Upper lobe of left lung (tissue), 4 donors: Measurements from ENCODE around the gene ABHD17A.

ENCODE experiments used
- EP300 ChIP-seq, 4 donors: sonication (generic); formaldehyde crosslinking; IDR thresholded peaks; one replicate each; pipeline ENCODE4 v1.5.1; 2017; ENCODE audit warnings: antibody characterized with exemption in 4 of 4, control low read depth in 2 of 4
- POLR2A ChIP-seq, 4 donors: fragments of 450-650 bp; IDR thresholded peaks; one replicate each; pipeline ENCODE4 v1.5.1; 2016 to 2017; ENCODE audit warnings: antibody characterized with exemption in 4 of 4, mild to moderate bottlenecking in 2 of 4
- POLR2AphosphoS5 ChIP-seq, 2 donors: sonication (generic); formaldehyde crosslinking; IDR thresholded peaks; one replicate each; pipeline ENCODE4 v1.5.1; 2017; ENCODE audit warnings: antibody characterized with exemption in 2 of 2
- TF ChIP-seq, protein P1 (sequence below), 6 experiments: fragments of 450-650 bp in 4 of 6; fragments of 200-600 bp in 2 of 6; sonication (generic) in 2 of 6; IDR thresholded peaks; one replicate each; pipeline ENCODE4 v1.5.1; 2016 to 2019; ENCODE audit warnings: antibody characterized with exemption in 6 of 6

DNA sequence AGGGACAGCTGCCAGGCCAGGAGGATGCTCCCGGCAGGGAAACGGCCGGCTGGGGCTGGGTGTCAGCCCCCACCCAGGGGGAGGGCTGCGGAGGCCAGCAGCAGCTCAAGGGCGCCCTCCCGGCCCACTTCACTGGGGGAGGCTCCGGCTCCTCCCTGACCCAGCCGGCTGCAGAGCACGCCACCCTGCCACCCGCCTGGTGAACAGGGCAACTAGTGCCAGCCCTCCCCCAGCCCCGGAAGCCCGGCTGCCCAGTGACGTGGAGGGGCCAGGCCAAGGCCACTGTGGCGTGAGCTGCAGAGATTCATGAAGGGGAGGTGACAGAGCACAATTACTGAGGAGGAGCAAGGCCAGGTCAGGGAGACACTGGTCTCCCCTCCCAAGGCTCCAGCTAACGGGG is 51.8 kb downstream of the ABHD17A start:
- TF ChIP-seq POLR2A (IDR thresholded peaks at IDR 0.05) = no peak
- TF ChIP-seq, protein P1, sequence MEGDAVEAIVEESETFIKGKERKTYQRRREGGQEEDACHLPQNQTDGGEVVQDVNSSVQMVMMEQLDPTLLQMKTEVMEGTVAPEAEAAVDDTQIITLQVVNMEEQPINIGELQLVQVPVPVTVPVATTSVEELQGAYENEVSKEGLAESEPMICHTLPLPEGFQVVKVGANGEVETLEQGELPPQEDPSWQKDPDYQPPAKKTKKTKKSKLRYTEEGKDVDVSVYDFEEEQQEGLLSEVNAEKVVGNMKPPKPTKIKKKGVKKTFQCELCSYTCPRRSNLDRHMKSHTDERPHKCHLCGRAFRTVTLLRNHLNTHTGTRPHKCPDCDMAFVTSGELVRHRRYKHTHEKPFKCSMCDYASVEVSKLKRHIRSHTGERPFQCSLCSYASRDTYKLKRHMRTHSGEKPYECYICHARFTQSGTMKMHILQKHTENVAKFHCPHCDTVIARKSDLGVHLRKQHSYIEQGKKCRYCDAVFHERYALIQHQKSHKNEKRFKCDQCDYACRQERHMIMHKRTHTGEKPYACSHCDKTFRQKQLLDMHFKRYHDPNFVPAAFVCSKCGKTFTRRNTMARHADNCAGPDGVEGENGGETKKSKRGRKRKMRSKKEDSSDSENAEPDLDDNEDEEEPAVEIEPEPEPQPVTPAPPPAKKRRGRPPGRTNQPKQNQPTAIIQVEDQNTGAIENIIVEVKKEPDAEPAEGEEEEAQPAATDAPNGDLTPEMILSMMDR (IDR thresholded peaks at IDR 0.05) = no peak
- TF ChIP-seq POLR2AphosphoS5 (IDR thresholded peaks at IDR 0.05) = no peak
- no peak for TF ChIP-seq EP300 (IDR thresholded peaks at IDR 0.05)
